K562 (cell line): ENCODE measurements around the gene MGAT4D. TPM values are rescaled to one million over a fixed set of nuclear protein-coding genes. Genes with fewer than 3 reads are reported as not detected.

Experiments used
- AFF4 ChIP-seq: sonication (generic); formaldehyde crosslinking; IDR thresholded peaks from 2 replicates; pipeline ENCODE4 v1.8.0; 2023; ENCODE audit warnings: mild to moderate bottlenecking, missing genetic modification reagents
- ARHGAP35 ChIP-seq: fragments of 450-650 bp; IDR thresholded peaks from 2 replicates; pipeline ENCODE4 v1.6.1; 2018; ENCODE audit not compliant: partially characterized antibody
- CHD1 ChIP-seq: fragments of 200-600 bp; sonication (generic); IDR thresholded peaks from one replicate; pipeline ENCODE4 v1.6.1; 2012; ENCODE audit warnings: mild to moderate bottlenecking, moderate library complexity, low read length, inconsistent platforms
- EP300 ChIP-seq: IDR thresholded peaks from 2 replicates; pipeline ENCODE4 v1.6.1; 2012; ENCODE audit warnings: low read length, improper control_type of control experiment
- FOSL1 ChIP-seq: fragments of 200-800 bp; sonication (Bioruptor generic); conservative IDR thresholded peaks from 2 replicates; pipeline ENCODE4 v1.6.1; 2016; ENCODE audit warnings: missing genetic modification characterization, missing compliant biosample characterization
- L3MBTL2 ChIP-seq: fragments of 450-650 bp; IDR thresholded peaks from 2 replicates; pipeline ENCODE4 v1.6.1; 2016; ENCODE audit warnings: mild to moderate bottlenecking, moderate library complexity
- LEF1 ChIP-seq: fragments of 450-650 bp; IDR thresholded peaks from 2 replicates; pipeline ENCODE4 v1.6.1; 2016; ENCODE audit warnings: mild to moderate bottlenecking
- PHB ChIP-seq: fragments of 250-450 bp; sonication (Bioruptor Pico); IDR thresholded peaks from 2 replicates; pipeline ENCODE4 v1.5.0; 2021
- RBM17 ChIP-seq: fragments of 200-400 bp; formaldehyde crosslinking; IDR thresholded peaks from 2 replicates; pipeline ENCODE4 v1.6.1; 2017; ENCODE audit warnings: low read depth, mild to moderate bottlenecking, low read length, borderline replicate concordance
- RFX7 ChIP-seq: fragments of 250-450 bp; sonication (Bioruptor Pico); IDR thresholded peaks from 2 replicates; pipeline ENCODE4 v1.5.1; 2021; ENCODE audit warnings: mild to moderate bottlenecking
- SIN3B ChIP-seq: fragments of 450-650 bp; IDR thresholded peaks from 2 replicates; pipeline ENCODE4 v1.6.1; 2017; ENCODE audit warnings: low read depth, mild to moderate bottlenecking, moderate library complexity
- TCF7L2 ChIP-seq: fragments of 150-350 bp; IDR thresholded peaks from 2 replicates; pipeline ENCODE4 v1.6.1; 2016; ENCODE audit warnings: low read depth, mild to moderate bottlenecking, low read length, moderate library complexity
- ZBTB49 ChIP-seq: sonication (generic); formaldehyde crosslinking; IDR thresholded peaks from 2 replicates; pipeline ENCODE4 v1.8.0; 2022; ENCODE audit warnings: missing genetic modification reagents, mild to moderate bottlenecking, borderline replicate concordance
- ZBTB8A ChIP-seq: fragments of 450-650 bp; IDR thresholded peaks from 2 replicates; pipeline ENCODE4 v1.6.1; 2018; ENCODE audit warnings: mild to moderate bottlenecking, moderate library complexity; ENCODE audit not compliant: partially characterized antibody
- ZNF277 ChIP-seq: fragments of 250-450 bp; sonication (Bioruptor Pico); IDR thresholded peaks from 2 replicates; pipeline ENCODE4 v1.8.0; 2022; ENCODE audit warnings: inconsistent platforms, mild to moderate bottlenecking, moderate library complexity, borderline replicate concordance
- ZNF699 ChIP-seq: fragments of 250-450 bp; sonication (Bioruptor Pico); IDR thresholded peaks from 2 replicates; pipeline ENCODE4 v1.8.0; 2021; ENCODE audit warnings: mild to moderate bottlenecking, moderate library complexity; ENCODE audit not compliant: insufficient replicate concordance
- ZZZ3 ChIP-seq: fragments of 450-650 bp; IDR thresholded peaks from 2 replicates; pipeline ENCODE4 v1.6.1; 2016; ENCODE audit warnings: antibody characterized with exemption, mild to moderate bottlenecking, moderate library complexity
- polyA plus RNA-seq, 8 experiments: library from polyadenylated mRNA; depleted of rRNA in 4 of 8; stranded (reverse) in 5 of 8; unstranded in 3 of 8; fragments of >200 nt; fragmentation: Nextera tagmentation in 2 of 8; fragmentation: Illumina TruSeq in 1 of 8; extraction: Ambion mirVana in 2 of 8; extraction: Trizol in 1 of 8; gene quantifications; 2 replicates each; pipeline versions ENCODE4 v1.2.1 to v1.2.3, GENCODE V29; 2011 to 2014; ENCODE audit warnings: inconsistent platforms in 1 of 8, missing spikeins in 1 of 8
- total RNA-seq, 7 experiments: library from RNA; depleted of rRNA in 6 of 7; stranded (reverse); fragments of >200 nt in 6 of 7; fragmentation: Illumina TruSeq in 2 of 7; extraction: Trizol in 2 of 7; gene quantifications; 2 replicates each; pipeline versions ENCODE4 v1.2.1 to v1.2.3, GENCODE V29; 2011 to 2021; ENCODE audit warnings: low replicate concordance in 1 of 7
- TF ChIP-seq, protein P1 (sequence below), 2 experiments: fragments of 450-650 bp; conservative IDR thresholded peaks; 2 replicates each; pipeline ENCODE4 v1.6.1; 2017; ENCODE audit warnings: mild to moderate bottlenecking in 2 of 2, moderate library complexity in 2 of 2
- TF ChIP-seq, protein P2 (sequence below): fragments of 250-450 bp; sonication (Bioruptor Pico); IDR thresholded peaks from 2 replicates; pipeline ENCODE4 v1.4.0; 2020; ENCODE audit warnings: mild to moderate bottlenecking

Gene MGAT4D
- total and polyA plus RNA-seq, 9 of the 15 experiments (the other 6 are each of a cell fraction or from before 2014, with no cell fraction given) = not detected

DNA sequence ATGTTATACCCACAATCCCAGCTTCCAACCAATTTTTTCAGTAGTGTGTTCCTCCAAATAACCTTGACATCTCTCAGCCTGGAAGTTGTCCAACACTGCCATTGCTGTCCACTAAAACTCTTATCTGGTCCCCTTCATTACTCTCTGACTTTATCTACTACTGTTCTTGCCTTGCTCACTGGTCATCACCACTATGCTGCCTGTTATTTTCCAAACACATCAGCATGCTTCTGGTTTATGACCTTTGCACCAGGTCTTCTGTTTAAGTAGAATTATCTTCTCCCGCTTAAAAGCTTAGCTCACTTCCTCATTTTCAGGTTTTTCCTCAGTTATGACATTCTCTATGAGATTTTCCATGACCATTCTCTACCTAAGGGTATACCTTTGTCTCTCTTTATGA, 31.3 kb upstream of the MGAT4D start (continued):
- TF ChIP-seq ZBTB49 = no peak
- peak; percentile 78 for TF ChIP-seq EP300
- TF ChIP-seq, protein P1, sequence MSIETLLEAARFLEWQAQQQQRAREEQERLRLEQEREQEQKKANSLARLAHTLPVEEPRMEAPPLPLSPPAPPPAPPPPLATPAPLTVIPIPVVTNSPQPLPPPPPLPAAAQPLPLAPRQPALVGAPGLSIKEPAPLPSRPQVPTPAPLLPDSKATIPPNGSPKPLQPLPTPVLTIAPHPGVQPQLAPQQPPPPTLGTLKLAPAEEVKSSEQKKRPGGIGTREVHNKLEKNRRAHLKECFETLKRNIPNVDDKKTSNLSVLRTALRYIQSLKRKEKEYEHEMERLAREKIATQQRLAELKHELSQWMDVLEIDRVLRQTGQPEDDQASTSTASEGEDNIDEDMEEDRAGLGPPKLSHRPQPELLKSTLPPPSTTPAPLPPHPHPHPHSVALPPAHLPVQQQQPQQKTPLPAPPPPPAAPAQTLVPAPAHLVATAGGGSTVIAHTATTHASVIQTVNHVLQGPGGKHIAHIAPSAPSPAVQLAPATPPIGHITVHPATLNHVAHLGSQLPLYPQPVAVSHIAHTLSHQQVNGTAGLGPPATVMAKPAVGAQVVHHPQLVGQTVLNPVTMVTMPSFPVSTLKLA (conservative IDR thresholded peaks at IDR 0.05) = peak; percentile 62 to 75
- peak; percentile 50; the same call in 1 of the 2 replicates for TF ChIP-seq FOSL1 (tag)
- no peak for TF ChIP-seq ZNF277 (CRISPR knock-in tag)
- no peak for TF ChIP-seq ARHGAP35
- TF ChIP-seq L3MBTL2 = peak; percentile 84
- no peak for TF ChIP-seq ZBTB8A
- no peak for TF ChIP-seq ZNF699 (CRISPR knock-in tag)
- no peak for TF ChIP-seq CHD1
- no peak for TF ChIP-seq ZZZ3
- TF ChIP-seq AFF4 = 0 out of 2 replicates have a peak, but pooled peaks have one; percentile 51
- no peak for TF ChIP-seq RBM17
- no peak for TF ChIP-seq TCF7L2
- no peak for TF ChIP-seq SIN3B
- TF ChIP-seq PHB (CRISPR knock-in tag) = no peak
- TF ChIP-seq, protein P2, sequence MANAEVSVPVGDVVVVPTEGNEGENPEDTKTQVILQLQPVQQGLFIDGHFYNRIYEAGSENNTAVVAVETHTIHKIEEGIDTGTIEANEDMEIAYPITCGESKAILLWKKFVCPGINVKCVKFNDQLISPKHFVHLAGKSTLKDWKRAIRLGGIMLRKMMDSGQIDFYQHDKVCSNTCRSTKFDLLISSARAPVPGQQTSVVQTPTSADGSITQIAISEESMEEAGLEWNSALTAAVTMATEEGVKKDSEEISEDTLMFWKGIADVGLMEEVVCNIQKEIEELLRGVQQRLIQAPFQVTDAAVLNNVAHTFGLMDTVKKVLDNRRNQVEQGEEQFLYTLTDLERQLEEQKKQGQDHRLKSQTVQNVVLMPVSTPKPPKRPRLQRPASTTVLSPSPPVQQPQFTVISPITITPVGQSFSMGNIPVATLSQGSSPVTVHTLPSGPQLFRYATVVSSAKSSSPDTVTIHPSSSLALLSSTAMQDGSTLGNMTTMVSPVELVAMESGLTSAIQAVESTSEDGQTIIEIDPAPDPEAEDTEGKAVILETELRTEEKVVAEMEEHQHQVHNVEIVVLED (CRISPR knock-in tag) = no peak
- TF ChIP-seq RFX7 (CRISPR knock-in tag) = no peak
- peak; percentile 76 for TF ChIP-seq LEF1
